Measurements from ENCODE around the gene TCF4. TPM values are rescaled to one million over a fixed set of nuclear protein-coding genes. Genes with fewer than 3 reads are reported as not detected.

The TCF4 gene
- total RNA-seq, 1 donor from 2014 or later: 205 TPM

GRCh38 chr18:55189972-55190371 is 398.0 kb downstream of the TCF4 start:
- Histone ChIP-seq H3K27me3 (ENCODE audit: control insufficient read depth in 3 of 3, insufficient read depth in 3 of 3, low read length in 3 of 3) (no peaks in the 10 kb centered on the region), H3K9me3 (ENCODE audit: control insufficient read depth in 3 of 3, low read length in 3 of 3) (no peaks in the 10 kb centered on the region), H3K27ac (ENCODE audit: low read depth, low read length) (no peak overlapping the region), H3K4me3 (ENCODE audit: low read length in 3 of 3) (no peak overlapping the region), H3K4me1 (ENCODE audit: control insufficient read depth in 3 of 3, insufficient read depth in 3 of 3, low read length in 3 of 3) (no peaks in the 10 kb centered on the region), H3K36me3 (ENCODE audit: control insufficient read depth in 3 of 3, insufficient read depth in 3 of 3, low read length in 3 of 3) (no peaks in the 10 kb centered on the region), H3K9ac (ENCODE audit: low read depth in 1 of 3, low read length in 3 of 3) (no peak overlapping the region)

- Histone ChIP-seq H3K36me3 (ENCODE audit: control insufficient read depth in 3 of 3, insufficient read depth in 3 of 3, low read length in 3 of 3) (no peaks in the 10 kb centered on the region), H3K9me3 (ENCODE audit: control insufficient read depth in 3 of 3, low read length in 3 of 3) (no peaks in the 10 kb centered on the region), H3K27ac (ENCODE audit: low read depth, low read length) (no peak overlapping the region), H3K4me3 (ENCODE audit: low read length in 3 of 3) (no peak overlapping the region), H3K9ac (ENCODE audit: low read depth in 1 of 3, low read length in 3 of 3) (no peak overlapping the region), H3K4me1 (ENCODE audit: control insufficient read depth in 3 of 3, insufficient read depth in 3 of 3, low read length in 3 of 3) (no peaks in the 10 kb centered on the region), H3K27me3 (ENCODE audit: control insufficient read depth in 3 of 3, insufficient read depth in 3 of 3, low read length in 3 of 3) (no peaks in the 10 kb centered on the region)
These were observed 401.4 kb downstream of the TCF4 start for GRCh38 chr18:55186588-55186987.

- Histone ChIP-seq H3K4me1 (ENCODE audit: control insufficient read depth in 3 of 3, insufficient read depth in 3 of 3, low read length in 3 of 3) (no peaks in the 10 kb centered on the region), H3K27me3 (ENCODE audit: control insufficient read depth in 3 of 3, insufficient read depth in 3 of 3, low read length in 3 of 3) (no peaks in the 10 kb centered on the region), H3K4me3 (ENCODE audit: low read length in 3 of 3) (no peak overlapping the region), H3K27ac (ENCODE audit: low read depth, low read length) (no peak overlapping the region), H3K9ac (ENCODE audit: low read depth in 1 of 3, low read length in 3 of 3) (no peak overlapping the region), H3K36me3 (ENCODE audit: control insufficient read depth in 3 of 3, insufficient read depth in 3 of 3, low read length in 3 of 3) (no peaks in the 10 kb centered on the region), H3K9me3 (ENCODE audit: control insufficient read depth in 3 of 3, low read length in 3 of 3) (no peaks in the 10 kb centered on the region)
These were observed 402.6 kb downstream of the TCF4 start for GRCh38 chr18:55185391-55185790.

- no peaks in the 10 kb centered on the region for H3K36me3 ChIP-seq (ENCODE audit: control insufficient read depth in 3 of 3, insufficient read depth in 3 of 3, low read length in 3 of 3)
- no peaks in the 10 kb centered on the region for H3K27me3 ChIP-seq (ENCODE audit: control insufficient read depth in 3 of 3, insufficient read depth in 3 of 3, low read length in 3 of 3)
- H3K9me3 ChIP-seq (ENCODE audit: control insufficient read depth in 3 of 3, low read length in 3 of 3): peaks cover 0 to 3% (median 0%) of the 10 kb centered on the region in 3 donors
- no peaks in the 10 kb centered on the region for H3K4me1 ChIP-seq (ENCODE audit: control insufficient read depth in 3 of 3, insufficient read depth in 3 of 3, low read length in 3 of 3)
- H3K27ac ChIP-seq (ENCODE audit: low read depth, low read length): no peak overlapping the region
- H3K9ac ChIP-seq (ENCODE audit: low read depth in 1 of 3, low read length in 3 of 3): no peak overlapping the region
- no peak overlapping the region for H3K4me3 ChIP-seq (ENCODE audit: low read length in 3 of 3)
These were observed 408.2 kb downstream of the TCF4 start for GRCh38 chr18:55179835-55180234.

DNA sequence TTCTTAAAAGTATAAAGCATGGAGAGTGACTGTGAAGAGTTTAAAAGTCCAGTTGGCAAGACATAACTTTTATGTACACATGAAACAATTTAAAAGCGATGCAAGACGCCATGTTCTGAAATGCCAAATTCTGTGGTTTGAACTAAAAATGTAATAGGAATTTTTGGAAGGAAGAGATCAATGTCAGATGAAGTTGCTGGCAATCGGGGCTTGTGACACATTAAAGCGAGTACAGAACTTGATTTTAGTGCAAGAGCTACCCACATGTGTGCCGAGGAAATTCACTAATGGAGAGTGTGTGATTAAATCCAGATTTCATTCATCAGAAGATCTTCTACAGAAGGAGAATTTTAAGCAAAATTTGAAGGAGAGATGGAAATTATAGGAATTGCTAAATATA is 408.6 kb downstream of the TCF4 start:
- Histone ChIP-seq H3K9me3 (ENCODE audit: control insufficient read depth in 3 of 3, low read length in 3 of 3) (peaks cover 0 to 3% (median 0%) of the 10 kb centered on the region in 3 donors), H3K27ac (ENCODE audit: low read depth, low read length) (no peak overlapping the region), H3K27me3 (ENCODE audit: control insufficient read depth in 3 of 3, insufficient read depth in 3 of 3, low read length in 3 of 3) (no peaks in the 10 kb centered on the region), H3K36me3 (ENCODE audit: control insufficient read depth in 3 of 3, insufficient read depth in 3 of 3, low read length in 3 of 3) (no peaks in the 10 kb centered on the region), H3K4me1 (ENCODE audit: control insufficient read depth in 3 of 3, insufficient read depth in 3 of 3, low read length in 3 of 3) (no peaks in the 10 kb centered on the region), H3K9ac (ENCODE audit: low read depth in 1 of 3, low read length in 3 of 3) (no peak overlapping the region), H3K4me3 (ENCODE audit: low read length in 3 of 3) (no peak overlapping the region)

GRCh38 chr18:55173291-55173690 is 414.7 kb downstream of the TCF4 start:
- no peaks in the 10 kb centered on the region for H3K4me1 ChIP-seq (ENCODE audit: control insufficient read depth in 3 of 3, insufficient read depth in 3 of 3, low read length in 3 of 3)
- H3K9ac ChIP-seq (ENCODE audit: low read depth in 1 of 3, low read length in 3 of 3): no peak overlapping the region
- H3K4me3 ChIP-seq (ENCODE audit: low read length in 3 of 3): no peak overlapping the region
- no peaks in the 10 kb centered on the region for H3K36me3 ChIP-seq (ENCODE audit: control insufficient read depth in 3 of 3, insufficient read depth in 3 of 3, low read length in 3 of 3)
- peaks cover 0 to 3% (median 0%) of the 10 kb centered on the region in 3 donors for H3K9me3 ChIP-seq (ENCODE audit: control insufficient read depth in 3 of 3, low read length in 3 of 3)
- H3K27ac ChIP-seq (ENCODE audit: low read depth, low read length): no peak overlapping the region
- no peaks in the 10 kb centered on the region for H3K27me3 ChIP-seq (ENCODE audit: control insufficient read depth in 3 of 3, insufficient read depth in 3 of 3, low read length in 3 of 3)

Small RNA genes lying within 50 kb of the gene (small RNA-seq; reads per million reads assigned to genes)
- not detected for gene MIR4529
